ENCODE results near the gene CLCC1. TPM values are rescaled to one million over a fixed set of nuclear protein-coding genes. Genes with fewer than 3 reads are reported as not detected.

The CLCC1 gene
- total and polyA plus RNA-seq, 4 donors: 11.6 to 39.3 (median 15.3) TPM

GRCh38 chr1:108925920-108926319, 37.4 kb downstream of the CLCC1 start:
- Histone ChIP-seq H3K9me3 (ENCODE audit: control insufficient read depth in 4 of 4, low read length in 3 of 4) (no peaks in the 10 kb centered on the region), H3K27me3 (ENCODE audit: control insufficient read depth in 4 of 4, insufficient read depth in 4 of 4, low read length in 3 of 4) (no peaks in the 10 kb centered on the region), H3K36me3 (ENCODE audit: control insufficient read depth in 4 of 4, insufficient read depth in 3 of 4, low read depth in 1 of 4, low read length in 3 of 4) (peaks cover 6 to 37% (median 26%) of the 10 kb centered on the region in 4 donors), H3K9ac (ENCODE audit: low read depth in 1 of 2, low read length in 2 of 2) (no peak overlapping the region), H3K4me1 (ENCODE audit: control insufficient read depth in 4 of 4, insufficient read depth in 4 of 4, low read length in 3 of 4) (no peaks in the 10 kb centered on the region), H3K27ac (ENCODE audit: low read depth in 1 of 2, low read length in 2 of 2) (no peak overlapping the region), H3K4me3 (ENCODE audit: low read depth in 1 of 3, low read length in 3 of 3) (no peak overlapping the region)
- WGBS: 98% methylated on average over 2 of the region's 2 CpGs
- TF ChIP-seq JUND (IDR thresholded peaks at IDR 0.05): no peak
- TF ChIP-seq HNF4A (conservative IDR thresholded peaks at IDR 0.05): no peak
- no peak for TF ChIP-seq NR2F2 (IDR thresholded peaks at IDR 0.05)
- no peak for TF ChIP-seq RAD21 (IDR thresholded peaks at IDR 0.05)
- TF ChIP-seq CTCF (IDR thresholded peaks at IDR 0.05; ENCODE audit: low read depth, low read length, missing input control): no peak
- TF ChIP-seq, protein P1, sequence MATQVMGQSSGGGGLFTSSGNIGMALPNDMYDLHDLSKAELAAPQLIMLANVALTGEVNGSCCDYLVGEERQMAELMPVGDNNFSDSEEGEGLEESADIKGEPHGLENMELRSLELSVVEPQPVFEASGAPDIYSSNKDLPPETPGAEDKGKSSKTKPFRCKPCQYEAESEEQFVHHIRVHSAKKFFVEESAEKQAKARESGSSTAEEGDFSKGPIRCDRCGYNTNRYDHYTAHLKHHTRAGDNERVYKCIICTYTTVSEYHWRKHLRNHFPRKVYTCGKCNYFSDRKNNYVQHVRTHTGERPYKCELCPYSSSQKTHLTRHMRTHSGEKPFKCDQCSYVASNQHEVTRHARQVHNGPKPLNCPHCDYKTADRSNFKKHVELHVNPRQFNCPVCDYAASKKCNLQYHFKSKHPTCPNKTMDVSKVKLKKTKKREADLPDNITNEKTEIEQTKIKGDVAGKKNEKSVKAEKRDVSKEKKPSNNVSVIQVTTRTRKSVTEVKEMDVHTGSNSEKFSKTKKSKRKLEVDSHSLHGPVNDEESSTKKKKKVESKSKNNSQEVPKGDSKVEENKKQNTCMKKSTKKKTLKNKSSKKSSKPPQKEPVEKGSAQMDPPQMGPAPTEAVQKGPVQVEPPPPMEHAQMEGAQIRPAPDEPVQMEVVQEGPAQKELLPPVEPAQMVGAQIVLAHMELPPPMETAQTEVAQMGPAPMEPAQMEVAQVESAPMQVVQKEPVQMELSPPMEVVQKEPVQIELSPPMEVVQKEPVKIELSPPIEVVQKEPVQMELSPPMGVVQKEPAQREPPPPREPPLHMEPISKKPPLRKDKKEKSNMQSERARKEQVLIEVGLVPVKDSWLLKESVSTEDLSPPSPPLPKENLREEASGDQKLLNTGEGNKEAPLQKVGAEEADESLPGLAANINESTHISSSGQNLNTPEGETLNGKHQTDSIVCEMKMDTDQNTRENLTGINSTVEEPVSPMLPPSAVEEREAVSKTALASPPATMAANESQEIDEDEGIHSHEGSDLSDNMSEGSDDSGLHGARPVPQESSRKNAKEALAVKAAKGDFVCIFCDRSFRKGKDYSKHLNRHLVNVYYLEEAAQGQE (IDR thresholded peaks at IDR 0.05): no peak
- no peak for TF ChIP-seq HNF4G (IDR thresholded peaks at IDR 0.05)
- no peak for TF ChIP-seq EGR1 (IDR thresholded peaks at IDR 0.05; ENCODE audit: low read depth in 2 of 2)
- no peak for TF ChIP-seq ATF3 (IDR thresholded peaks at IDR 0.05)
- TF ChIP-seq, protein P2, sequence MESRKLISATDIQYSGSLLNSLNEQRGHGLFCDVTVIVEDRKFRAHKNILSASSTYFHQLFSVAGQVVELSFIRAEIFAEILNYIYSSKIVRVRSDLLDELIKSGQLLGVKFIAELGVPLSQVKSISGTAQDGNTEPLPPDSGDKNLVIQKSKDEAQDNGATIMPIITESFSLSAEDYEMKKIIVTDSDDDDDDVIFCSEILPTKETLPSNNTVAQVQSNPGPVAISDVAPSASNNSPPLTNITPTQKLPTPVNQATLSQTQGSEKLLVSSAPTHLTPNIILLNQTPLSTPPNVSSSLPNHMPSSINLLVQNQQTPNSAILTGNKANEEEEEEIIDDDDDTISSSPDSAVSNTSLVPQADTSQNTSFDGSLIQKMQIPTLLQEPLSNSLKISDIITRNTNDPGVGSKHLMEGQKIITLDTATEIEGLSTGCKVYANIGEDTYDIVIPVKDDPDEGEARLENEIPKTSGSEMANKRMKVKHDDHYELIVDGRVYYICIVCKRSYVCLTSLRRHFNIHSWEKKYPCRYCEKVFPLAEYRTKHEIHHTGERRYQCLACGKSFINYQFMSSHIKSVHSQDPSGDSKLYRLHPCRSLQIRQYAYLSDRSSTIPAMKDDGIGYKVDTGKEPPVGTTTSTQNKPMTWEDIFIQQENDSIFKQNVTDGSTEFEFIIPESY (IDR thresholded peaks at IDR 0.05): no peak
- no peak for TF ChIP-seq SP1 (IDR thresholded peaks at IDR 0.05)
- no peak for DNase-seq (ENCODE audit: low spot score)

DNA sequence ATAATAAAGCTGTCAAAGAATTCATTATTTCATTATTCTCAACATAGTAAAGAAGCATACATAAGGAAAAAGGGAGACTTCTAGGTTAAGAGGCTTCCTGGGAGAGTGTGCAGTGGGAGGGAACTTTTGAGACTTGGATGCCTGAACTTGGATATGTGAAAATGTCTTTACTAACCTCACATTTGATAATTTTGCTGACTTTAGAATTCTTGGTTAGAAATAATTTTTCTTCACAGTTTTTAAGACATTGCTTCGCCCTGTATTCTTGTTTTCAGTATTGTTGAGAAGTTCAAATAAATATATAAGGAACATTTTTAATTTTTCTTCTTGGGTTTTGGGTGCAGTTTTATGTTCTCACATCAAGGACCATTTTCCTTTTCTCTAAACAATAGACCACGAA, 46.5 kb downstream of the CLCC1 start:
- WGBS: 96% methylated on average over 2 of the region's 2 CpGs

More for the DNA sequence above, 46.5 kb downstream of the CLCC1 start:
- Histone ChIP-seq H3K9me3 (ENCODE audit: control insufficient read depth in 4 of 4, low read length in 3 of 4) (no peaks in the 10 kb centered on the region), H3K36me3 (ENCODE audit: control insufficient read depth in 4 of 4, insufficient read depth in 3 of 4, low read depth in 1 of 4, low read length in 3 of 4) (no peaks in the 10 kb centered on the region), H3K27ac (ENCODE audit: low read depth in 1 of 2, low read length in 2 of 2) (no peak overlapping the region), H3K4me1 (ENCODE audit: control insufficient read depth in 4 of 4, insufficient read depth in 4 of 4, low read length in 3 of 4) (no peaks in the 10 kb centered on the region), H3K9ac (ENCODE audit: low read depth in 1 of 2, low read length in 2 of 2) (no peak overlapping the region), H3K4me3 (ENCODE audit: low read depth in 1 of 3, low read length in 3 of 3) (no peak overlapping the region), H3K27me3 (ENCODE audit: control insufficient read depth in 4 of 4, insufficient read depth in 4 of 4, low read length in 3 of 4) (no peaks in the 10 kb centered on the region)
- no peak for DNase-seq (ENCODE audit: low spot score)
- TF ChIP-seq TAF1 (conservative IDR thresholded peaks at IDR 0.05): no peak
- TF ChIP-seq YY1 (IDR thresholded peaks at IDR 0.05): no peak
- TF ChIP-seq ATF3 (IDR thresholded peaks at IDR 0.05): no peak
- no peak for TF ChIP-seq NR2F2 (IDR thresholded peaks at IDR 0.05)
- no peak for TF ChIP-seq HNF4A (conservative IDR thresholded peaks at IDR 0.05)
- no peak for TF ChIP-seq CTCF (IDR thresholded peaks at IDR 0.05; ENCODE audit: low read depth, low read length, missing input control)
- no peak for TF ChIP-seq HNF4G (IDR thresholded peaks at IDR 0.05)

Data from liver (tissue), 9 donors.